Measurements from ENCODE around the gene COQ3. TPM values are rescaled to one million over a fixed set of nuclear protein-coding genes. Genes with fewer than 3 reads are reported as not detected.

Gene COQ3
- total RNA-seq, 4 donors from 2014 or later = 5.7 to 11.5 (median 9.0) TPM

DNA sequence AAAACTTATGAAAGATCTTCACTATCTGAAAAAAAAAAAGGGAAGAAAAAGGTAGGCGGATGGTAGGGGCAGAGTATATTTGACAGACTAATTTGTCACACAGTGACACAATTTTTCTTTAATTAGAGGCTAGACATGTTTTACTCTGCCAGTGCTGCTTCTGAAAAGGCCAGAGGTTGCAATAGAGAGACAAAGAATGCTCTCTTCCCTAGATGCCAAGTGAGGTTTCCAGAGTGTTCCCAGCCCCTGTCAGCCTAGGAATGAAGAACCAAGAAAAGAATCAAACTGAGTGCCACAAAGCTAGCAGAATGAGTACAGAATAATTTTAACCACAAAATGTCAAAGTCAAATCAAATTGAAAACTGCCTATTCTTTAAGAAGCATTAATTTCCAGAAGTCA lies 18.1 kb upstream of the COQ3 start:
- intact Hi-C loops (cut with DNase I) = no loop called here
- H3K36me3 ChIP-seq = peaks cover 0 to 74% (median 11%) of the 10 kb centered on the region in 3 donors
- peaks cover 0 to 57% (median 11%) of the 10 kb centered on the region in 3 donors for H3K4me1 ChIP-seq
- no peak overlapping the region for H3K4me3 ChIP-seq
- WGBS, 2 donors = 70 to 73% methylated on average over 1 of the region's 1 CpG
- no peak overlapping the region for H3K27ac ChIP-seq
- DNase-seq = no peak
- TF ChIP-seq, protein P1, sequence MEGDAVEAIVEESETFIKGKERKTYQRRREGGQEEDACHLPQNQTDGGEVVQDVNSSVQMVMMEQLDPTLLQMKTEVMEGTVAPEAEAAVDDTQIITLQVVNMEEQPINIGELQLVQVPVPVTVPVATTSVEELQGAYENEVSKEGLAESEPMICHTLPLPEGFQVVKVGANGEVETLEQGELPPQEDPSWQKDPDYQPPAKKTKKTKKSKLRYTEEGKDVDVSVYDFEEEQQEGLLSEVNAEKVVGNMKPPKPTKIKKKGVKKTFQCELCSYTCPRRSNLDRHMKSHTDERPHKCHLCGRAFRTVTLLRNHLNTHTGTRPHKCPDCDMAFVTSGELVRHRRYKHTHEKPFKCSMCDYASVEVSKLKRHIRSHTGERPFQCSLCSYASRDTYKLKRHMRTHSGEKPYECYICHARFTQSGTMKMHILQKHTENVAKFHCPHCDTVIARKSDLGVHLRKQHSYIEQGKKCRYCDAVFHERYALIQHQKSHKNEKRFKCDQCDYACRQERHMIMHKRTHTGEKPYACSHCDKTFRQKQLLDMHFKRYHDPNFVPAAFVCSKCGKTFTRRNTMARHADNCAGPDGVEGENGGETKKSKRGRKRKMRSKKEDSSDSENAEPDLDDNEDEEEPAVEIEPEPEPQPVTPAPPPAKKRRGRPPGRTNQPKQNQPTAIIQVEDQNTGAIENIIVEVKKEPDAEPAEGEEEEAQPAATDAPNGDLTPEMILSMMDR (IDR thresholded peaks at IDR 0.05) = no peak
- no peak for TF ChIP-seq POLR2A (IDR thresholded peaks at IDR 0.05)
- no peaks in the 10 kb centered on the region for H3K27me3 ChIP-seq
- no peaks in the 10 kb centered on the region for H3K9me3 ChIP-seq

DNA sequence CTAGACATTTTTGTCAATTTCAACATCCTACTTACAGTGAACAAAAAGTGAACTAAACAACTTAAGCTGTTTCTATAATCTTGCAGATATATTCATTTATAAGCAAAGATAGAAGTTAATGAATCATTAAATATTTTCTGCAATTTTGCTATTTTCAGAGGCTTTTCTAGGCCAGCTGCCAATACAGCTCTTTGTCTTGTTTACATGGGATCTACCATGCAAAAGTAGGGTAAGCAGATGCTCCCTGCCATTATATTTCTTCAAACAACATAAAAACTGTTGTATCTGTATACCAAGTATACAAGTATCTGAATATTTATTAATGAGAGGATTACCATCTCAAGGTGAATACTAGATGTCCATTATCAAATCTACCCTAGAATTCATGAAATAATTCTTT lies 15.7 kb upstream of the COQ3 start:
- Histone ChIP-seq H3K27me3 (no peaks in the 10 kb centered on the region), H3K27ac (no peak overlapping the region), H3K4me3 (no peak overlapping the region), H3K36me3 (peaks cover 4 to 98% (median 31%) of the 10 kb centered on the region in 3 donors), H3K4me1 (peaks cover 0 to 33% (median 0%) of the 10 kb centered on the region in 3 donors), H3K9me3 (no peaks in the 10 kb centered on the region)
- intact Hi-C loops (cut with DNase I) = no loop called here
- TF ChIP-seq, protein P1 (IDR thresholded peaks at IDR 0.05) = no peak
- TF ChIP-seq POLR2A (IDR thresholded peaks at IDR 0.05) = no peak
- DNase-seq = no peak

DNA sequence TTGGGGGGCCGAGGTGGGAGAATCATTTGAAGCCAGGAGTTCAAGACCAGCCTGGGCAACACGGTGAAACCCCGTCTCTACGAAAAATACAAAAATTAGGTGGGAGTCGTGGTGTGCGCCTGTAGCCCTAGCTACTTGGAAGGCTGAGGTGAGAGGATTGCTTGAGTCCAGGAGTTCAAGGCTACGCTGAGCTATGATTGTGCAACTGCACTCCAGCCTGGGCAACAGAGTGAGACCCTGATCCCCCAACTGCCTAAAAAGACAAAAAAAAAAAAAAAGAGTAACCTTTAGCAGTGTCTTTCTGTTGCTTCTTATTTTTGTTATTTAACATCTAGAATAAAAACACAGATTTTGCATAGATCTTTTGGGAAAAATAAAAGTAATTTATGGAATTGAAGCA lies 13.1 kb upstream of the COQ3 start:
- Histone ChIP-seq H3K4me1 (peaks cover 0 to 16% (median 0%) of the 10 kb centered on the region in 3 donors), H3K27ac (no peak overlapping the region), H3K9me3 (no peaks in the 10 kb centered on the region), H3K36me3 (peaks cover 10 to 100% (median 42%) of the 10 kb centered on the region in 3 donors), H3K27me3 (no peaks in the 10 kb centered on the region), H3K4me3 (no peak overlapping the region)
- 80 to 83% methylated on average over 7 of the region's 7 CpGs for WGBS, 2 donors
- TF ChIP-seq POLR2A (IDR thresholded peaks at IDR 0.05) = no peak
- TF ChIP-seq, protein P1 (IDR thresholded peaks at IDR 0.05) = no peak
- no peak for DNase-seq
- intact Hi-C loops (cut with DNase I) = no loop called here

DNA sequence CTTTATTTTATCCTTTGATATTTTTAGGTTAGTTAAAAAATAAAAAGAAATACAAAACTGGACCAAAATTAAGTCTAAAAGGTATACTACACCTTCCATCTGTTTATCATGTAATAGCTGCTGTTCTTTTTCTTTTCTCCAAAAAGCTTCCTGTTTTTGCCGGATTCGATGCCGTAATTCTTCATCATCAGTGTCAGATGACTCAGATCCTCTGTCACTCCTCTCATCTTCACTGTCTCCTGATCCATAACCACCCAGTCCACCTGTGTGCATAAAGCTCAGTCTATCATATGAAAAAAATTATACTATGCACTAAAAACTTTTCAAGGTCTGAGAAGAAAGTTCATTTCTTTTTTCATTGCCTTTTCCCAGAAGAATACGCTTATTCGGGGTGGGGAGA lies 8.5 kb upstream of the COQ3 start:
- TF ChIP-seq, protein P1 (IDR thresholded peaks at IDR 0.05) = no peak
- TF ChIP-seq POLR2A (IDR thresholded peaks at IDR 0.05) = no peak
- intact Hi-C loops (cut with DNase I) = no loop called here

DNA sequence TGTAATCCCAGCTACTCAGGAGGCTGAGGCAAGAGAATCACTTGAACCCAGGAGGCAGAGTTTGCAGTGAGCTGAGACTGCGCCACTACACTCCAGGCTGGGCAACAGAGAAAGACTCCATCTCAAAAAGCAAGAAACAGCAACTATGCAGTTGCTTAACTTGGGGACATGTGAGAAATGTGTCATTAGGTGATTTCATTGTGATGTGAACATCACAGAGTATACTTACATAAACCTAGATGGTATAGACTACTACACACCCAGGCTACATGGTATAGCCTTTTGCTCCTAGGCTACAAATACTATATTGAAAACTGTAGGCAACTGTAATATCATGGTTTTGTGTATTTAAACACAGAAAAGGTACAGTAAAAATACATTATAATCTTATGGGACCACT lies 3.3 kb upstream of the COQ3 start:
- H3K27ac ChIP-seq = no peak overlapping the region
- H3K4me1 ChIP-seq = peaks cover 0 to 10% (median 6%) of the 10 kb centered on the region in 3 donors
- H3K9me3 ChIP-seq = no peaks in the 10 kb centered on the region
- TF ChIP-seq POLR2A (IDR thresholded peaks at IDR 0.05) = no peak
- TF ChIP-seq, protein P1 (IDR thresholded peaks at IDR 0.05) = no peak
- no peaks in the 10 kb centered on the region for H3K27me3 ChIP-seq
- no peak overlapping the region for H3K4me3 ChIP-seq
- 43 to 90% methylated on average over 1 of the region's 1 CpG for WGBS, 2 donors
- intact Hi-C loops (cut with DNase I) = no loop called here
- peaks cover 4 to 55% (median 16%) of the 10 kb centered on the region in 3 donors for H3K36me3 ChIP-seq
- no peak for DNase-seq

More for the DNA sequence above, 8.5 kb upstream of the COQ3 start:
- Histone ChIP-seq H3K36me3 (peaks cover 14 to 100% (median 50%) of the 10 kb centered on the region in 3 donors), H3K27me3 (no peaks in the 10 kb centered on the region), H3K27ac (no peak overlapping the region), H3K4me1 (no peaks in the 10 kb centered on the region), H3K9me3 (no peaks in the 10 kb centered on the region), H3K4me3 (no peak overlapping the region)
- no peak for DNase-seq
- 78 to 82% methylated on average over 5 of the region's 5 CpGs for WGBS, 2 donors
